Measurements from ENCODE around the gene NPFFR1.

Gene NPFFR1

GRCh38 chr10:70300908-70301597, 17.2 kb upstream of the NPFFR1 start:
- no peak for DNase-seq (ENCODE audit: low read depth, low spot score)
- TF ChIP-seq CTCF (IDR thresholded peaks at IDR 0.05; ENCODE audit: low read depth, low read length) = no peak
- H3K4me3 ChIP-seq (ENCODE audit: low read depth, low read length) = no peak overlapping the region
- in situ Hi-C loops (cut with HindIII; ENCODE audit: low sequenced_read_pairs) = no loop called here

DNA sequence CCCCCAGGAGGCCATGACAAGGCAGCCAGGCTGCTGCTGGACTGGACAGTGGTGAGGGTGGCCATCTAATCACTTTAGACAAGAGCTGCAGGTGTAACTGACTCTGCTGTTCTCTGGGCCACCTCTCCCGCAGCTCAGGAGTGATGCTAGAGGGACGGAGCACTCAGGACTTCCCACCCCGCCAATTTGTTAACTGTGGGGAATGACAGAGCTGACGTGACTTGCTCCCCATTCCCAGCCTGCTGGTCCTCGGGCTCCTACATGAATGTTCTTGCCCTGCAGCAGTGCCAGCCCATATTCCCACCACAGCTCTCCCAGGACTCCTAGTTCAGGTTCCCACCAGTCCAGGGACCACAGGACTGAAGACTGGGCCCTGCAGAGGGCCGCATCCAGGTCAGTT, 16.7 kb upstream of the NPFFR1 start:
- H3K4me3 ChIP-seq (ENCODE audit: low read depth, low read length) = no peak overlapping the region
- TF ChIP-seq CTCF (IDR thresholded peaks at IDR 0.05; ENCODE audit: low read depth, low read length) = no peak
- in situ Hi-C loops (cut with HindIII; ENCODE audit: low sequenced_read_pairs) = no loop called here
- no peak for DNase-seq (ENCODE audit: low read depth, low spot score)

- TF ChIP-seq CTCF (IDR thresholded peaks at IDR 0.05; ENCODE audit: low read depth, low read length) = no peak
- no peak overlapping the region for H3K4me3 ChIP-seq (ENCODE audit: low read depth, low read length)
- in situ Hi-C loops (cut with HindIII; ENCODE audit: low sequenced_read_pairs) = no loop called here
- no peak for DNase-seq (ENCODE audit: low read depth, low spot score)
Observed at GRCh38 chr10:70299876-70300275, 16.1 kb upstream of the NPFFR1 start.

DNA sequence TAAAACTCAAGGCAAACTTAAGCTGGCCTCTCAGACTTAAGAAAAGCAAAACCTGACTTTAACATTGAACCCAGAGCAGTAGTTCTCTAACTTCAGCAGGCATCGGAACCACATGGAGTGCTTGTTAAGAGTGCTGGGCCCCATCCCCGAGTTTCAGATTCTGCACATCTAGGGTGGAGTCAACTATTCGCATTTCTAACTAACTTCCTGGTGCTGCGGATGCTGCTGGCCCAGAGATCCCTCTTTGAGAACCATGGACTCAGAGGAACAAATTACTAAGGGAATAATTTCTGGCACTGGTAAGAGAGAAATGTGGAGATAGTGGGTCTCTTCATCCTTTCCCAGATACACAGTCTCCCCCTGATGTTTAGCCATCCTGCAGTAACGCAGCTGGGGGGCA, 14.6 kb upstream of the NPFFR1 start:
- H3K4me3 ChIP-seq (ENCODE audit: low read depth, low read length) = no peak overlapping the region
- TF ChIP-seq CTCF (IDR thresholded peaks at IDR 0.05; ENCODE audit: low read depth, low read length) = no peak
- in situ Hi-C loops (cut with HindIII; ENCODE audit: low sequenced_read_pairs) = no loop called here
- DNase-seq (ENCODE audit: low read depth, low spot score) = no peak

DNA sequence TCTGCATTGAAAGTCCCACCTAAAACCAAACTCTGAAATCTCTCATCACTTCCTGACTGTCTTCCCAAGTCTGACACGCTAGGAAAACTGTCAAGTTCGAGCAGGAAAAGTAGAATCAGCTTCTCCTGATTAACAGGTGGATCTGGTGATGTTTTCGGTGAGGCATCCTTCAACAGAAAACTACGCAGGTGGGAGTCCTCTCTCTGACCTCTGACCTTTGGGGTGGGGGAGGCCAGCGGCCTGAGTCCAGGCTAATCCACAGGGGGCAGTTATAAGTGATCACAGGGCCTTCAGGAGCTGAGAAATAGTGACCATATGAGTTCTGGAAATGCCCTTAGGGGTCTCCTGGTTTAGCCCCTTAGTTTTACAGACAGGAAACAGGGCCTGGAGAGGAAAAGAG, 13.4 kb upstream of the NPFFR1 start:
- no peak overlapping the region for H3K4me3 ChIP-seq (ENCODE audit: low read depth, low read length)
- in situ Hi-C loops (cut with HindIII; ENCODE audit: low sequenced_read_pairs) = no loop called here

GRCh38 chr10:70296406-70296899, 12.6 kb upstream of the NPFFR1 start:
- no peak overlapping the region for H3K4me3 ChIP-seq (ENCODE audit: low read depth, low read length)
- DNase-seq (ENCODE audit: low read depth, low spot score) = peak; percentile 84
- TF ChIP-seq CTCF (IDR thresholded peaks at IDR 0.05; ENCODE audit: low read depth, low read length) = no peak
- in situ Hi-C loops (cut with HindIII; ENCODE audit: low sequenced_read_pairs) = no loop called here

More for the DNA sequence above, 13.4 kb upstream of the NPFFR1 start:
- TF ChIP-seq CTCF (IDR thresholded peaks at IDR 0.05; ENCODE audit: low read depth, low read length) = no peak
- no peak for DNase-seq (ENCODE audit: low read depth, low spot score)

All from astrocyte of the spinal cord (primary cell).